Bladder microvascular endothelial cell (primary cell): Measurements from ENCODE around the gene EMB. TPM values are rescaled to one million over a fixed set of nuclear protein-coding genes. Genes with fewer than 3 reads are reported as not detected.

Source experiments
- total RNA-seq: library from RNA; depleted of rRNA; stranded (reverse); fragments of >200 nt; gene quantifications from 2 replicates; pipeline ENCODE4 v1.2.3, GENCODE V29; 2014

The EMB gene, protein sequence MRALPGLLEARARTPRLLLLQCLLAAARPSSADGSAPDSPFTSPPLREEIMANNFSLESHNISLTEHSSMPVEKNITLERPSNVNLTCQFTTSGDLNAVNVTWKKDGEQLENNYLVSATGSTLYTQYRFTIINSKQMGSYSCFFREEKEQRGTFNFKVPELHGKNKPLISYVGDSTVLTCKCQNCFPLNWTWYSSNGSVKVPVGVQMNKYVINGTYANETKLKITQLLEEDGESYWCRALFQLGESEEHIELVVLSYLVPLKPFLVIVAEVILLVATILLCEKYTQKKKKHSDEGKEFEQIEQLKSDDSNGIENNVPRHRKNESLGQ
- under 0.01 and 0.25 TPM in 2 replicates for total RNA-seq

DNA sequence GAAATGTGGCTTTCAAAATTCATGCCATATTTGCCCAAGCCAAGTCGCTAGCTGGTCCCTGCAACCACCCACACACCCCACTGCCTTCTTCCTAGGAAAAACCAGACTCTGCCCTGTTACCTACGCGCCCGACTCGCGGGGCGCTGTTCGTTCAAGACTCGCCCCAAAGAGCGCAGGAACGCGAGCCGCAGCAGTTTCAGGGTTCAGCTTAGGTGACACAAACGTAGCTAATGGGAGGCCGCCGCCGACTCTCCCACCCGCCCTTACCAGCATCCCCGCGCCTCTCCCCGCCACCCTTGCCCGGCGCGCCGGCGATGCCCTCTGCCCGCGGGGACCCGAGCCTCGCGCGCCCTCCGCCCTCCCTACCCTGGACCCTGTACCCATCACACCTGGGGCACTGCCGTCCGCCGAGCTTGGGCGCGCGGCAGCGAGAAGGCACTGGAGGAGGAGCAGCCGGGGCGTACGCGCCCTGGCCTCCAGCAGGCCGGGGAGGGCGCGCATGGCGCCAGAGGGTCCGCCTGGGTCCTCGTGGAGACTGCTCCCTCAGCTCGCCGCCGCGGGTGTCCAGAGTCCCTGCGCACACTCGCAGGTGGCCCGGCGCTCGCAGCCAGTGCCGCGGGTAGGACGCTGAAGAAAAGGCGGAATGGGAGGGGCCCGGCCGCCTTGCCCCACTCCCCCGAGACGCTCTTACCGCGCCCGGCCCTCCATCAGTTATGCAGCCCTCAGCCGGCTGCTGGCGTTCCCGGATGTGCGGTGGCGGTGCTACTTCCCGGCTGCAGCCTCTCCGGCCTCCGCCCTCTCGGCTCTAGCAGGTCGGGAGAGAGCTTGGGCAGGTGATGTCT, at the start of gene EMB:
Gene EMB (minus strand): TSS at position 638 of the 842 bp plus-strand sequence. CDS start 137 bp downstream, at position 501.

Other genes with a start within 250 kb of the EMB start
- 0.16 and 1.2 TPM in 2 replicates for gene PARP8, start 225.3 kb upstream of the EMB start, total RNA-seq